ENCODE results near the gene PRKCQ. TPM values are rescaled to one million over a fixed set of nuclear protein-coding genes. Genes with fewer than 3 reads are reported as not detected.

PRKCQ gene
- total RNA-seq, 1 experiment from 2014 or later, result 12.1 TPM

- TF ChIP-seq CTCF (conservative IDR thresholded peaks at IDR 0.05), result no peak
- H2BK20ac ChIP-seq (ENCODE audit: low read depth, low read length, poor library complexity, severe bottlenecking), result no peak overlapping the region
- no peak overlapping the region for H3K23ac ChIP-seq (ENCODE audit: insufficient read length, low read depth, low read length)
- H2BK12ac ChIP-seq (ENCODE audit: insufficient read length, low read depth, low read length), result no peak overlapping the region
- DNase-seq, result no peak
- no CpG with 5 or more reads among the region's 13 CpGs for WGBS (ENCODE audit: extremely low coverage, insufficient read length, low lambda C conversion rate)
- H3K9me3 Mint-ChIP-seq, result no peaks in the 10 kb centered on the region
- no peak overlapping the region for H3K9ac ChIP-seq (ENCODE audit: extremely low read depth, insufficient read length, low read length)
- no peak overlapping the region for H3K14ac ChIP-seq (ENCODE audit: insufficient read depth, low read length)
- H4K91ac ChIP-seq (ENCODE audit: insufficient read length, low read depth, low read length), result no peak overlapping the region
- no peak overlapping the region for H2AFZ ChIP-seq (ENCODE audit: low read length)
- H3K4me3 Mint-ChIP-seq, result no peak overlapping the region
- H3K36me3 Mint-ChIP-seq (ENCODE audit: insufficient read depth in 1 of 3, low read depth in 3 of 3), result peaks cover 0 to 22% (median 11%) of the 10 kb centered on the region in 3 experiments; a peak in 4 of 7 replicates
- H3K27me3 ChIP-seq (ENCODE audit: insufficient read depth, low read length), result no peaks in the 10 kb centered on the region
- H3K9me3 ChIP-seq (ENCODE audit: control insufficient read depth, low read depth, low read length), result no peaks in the 10 kb centered on the region
- H3T11ph ChIP-seq (ENCODE audit: low read length), result no peak overlapping the region
- no peak overlapping the region for H3K56ac ChIP-seq (ENCODE audit: insufficient read length, low read depth, low read length)
- no peaks in the 10 kb centered on the region for H3K79me1 ChIP-seq (ENCODE audit: insufficient read depth, low read depth, low read length, poor library complexity, severe bottlenecking)
- H2BK5ac ChIP-seq (ENCODE audit: insufficient read length, low read length), result no peak overlapping the region
- no peaks in the 10 kb centered on the region for H3K23me2 ChIP-seq (ENCODE audit: insufficient read length, low read depth, low read length, poor library complexity, severe bottlenecking)
- H3K27ac Mint-ChIP-seq, result no peak overlapping the region
- no peaks in the 10 kb centered on the region for H3K79me2 ChIP-seq (ENCODE audit: insufficient read depth, low read length)
- H3K4me1 ChIP-seq (ENCODE audit: insufficient read depth, low read length), result no peaks in the 10 kb centered on the region
- H2AK5ac ChIP-seq (ENCODE audit: insufficient read length, low read length), result no peak overlapping the region
- H3K18ac ChIP-seq (ENCODE audit: insufficient read length, low read depth, low read length), result no peak overlapping the region
- no peak overlapping the region for H2BK120ac ChIP-seq (ENCODE audit: low read depth, low read length, poor library complexity, severe bottlenecking)
- no peak overlapping the region for H3K27ac ChIP-seq (ENCODE audit: insufficient read length, low read depth, low read length)
- H3K4me2 ChIP-seq (ENCODE audit: insufficient read depth, insufficient read length, low read length), result no peak overlapping the region
- H2BK15ac ChIP-seq (ENCODE audit: low read depth, low read length), result no peak overlapping the region
- H4K8ac ChIP-seq (replicated peaks; ENCODE audit: insufficient read length, low read depth, low read length), result no peak overlapping the region
- no peaks in the 10 kb centered on the region for H4K20me1 ChIP-seq (ENCODE audit: control insufficient read depth, insufficient read depth, insufficient read length)
- no peak overlapping the region for H4K5ac ChIP-seq (ENCODE audit: insufficient read length, low read depth, low read length)
- no peak overlapping the region for H3K4ac ChIP-seq (ENCODE audit: low read depth, low read length)
- H3K27me3 Mint-ChIP-seq (ENCODE audit: low read depth), result no peaks in the 10 kb centered on the region
- H3K4me1 Mint-ChIP-seq, result no peaks in the 10 kb centered on the region
Measured at GRCh38 chr10:6494936-6495592, 85.0 kb downstream of the PRKCQ start.
